SU-DHL-6 (cell line): ENCODE results near the gene OR56A1.

Experiments
- H2AFZ ChIP-seq: fragments of 200-600 bp; sonication (generic); 2 replicates; pipeline ENCODE4 v1.6.1; 2014; ENCODE audit warnings: low read depth, mild to moderate bottlenecking, moderate library complexity, mixed read lengths, antibody characterized with exemption, low read length; ENCODE audit not compliant: severe bottlenecking
- H3F3A ChIP-seq: fragments of 200-600 bp; shearing (Covaris generic); 2 replicates; pipeline ENCODE4 v1.6.0; 2016; ENCODE audit warnings: antibody characterized with exemption, mild to moderate bottlenecking; ENCODE audit not compliant: insufficient read depth
- H3K27ac ChIP-seq: fragments of 200-600 bp; sonication (generic); 2 replicates; pipeline ENCODE4 v1.5.1; 2016; ENCODE audit warnings: low read depth, mild to moderate bottlenecking, low read length, moderate library complexity, mixed read lengths
- H3K27me3 ChIP-seq: fragments of 200-600 bp; sonication (generic), shearing (Covaris generic); 2 replicates; pipeline ENCODE4 v1.6.0; 2014; ENCODE audit warnings: mild to moderate bottlenecking, low read length
- H3K36me3 ChIP-seq: fragments of 200-600 bp; sonication (generic); 2 replicates; pipeline ENCODE4 v1.6.1; 2014; ENCODE audit warnings: mild to moderate bottlenecking, low read length, mixed read lengths
- H3K4me2 ChIP-seq: fragments of 300-600, 200-600 bp; shearing (Covaris generic), sonication (generic); 2 replicates; pipeline ENCODE4 v1.6.0; 2014; ENCODE audit warnings: low read length, low read depth, mild to moderate bottlenecking; ENCODE audit not compliant: poor library complexity, severe bottlenecking
- H3K4me3 ChIP-seq: fragments of 200-600 bp; sonication (generic); 2 replicates; pipeline ENCODE4 v1.5.1; 2014; ENCODE audit warnings: antibody characterized with exemption, low read length, mild to moderate bottlenecking, mixed read lengths; ENCODE audit not compliant: insufficient read depth, poor library complexity, severe bottlenecking
- H3K79me2 ChIP-seq: fragments of 200-600 bp; sonication (generic); 2 replicates; pipeline ENCODE4 v1.6.1; 2014; ENCODE audit warnings: mild to moderate bottlenecking, low read length, moderate library complexity; ENCODE audit not compliant: insufficient read depth
- H3K9ac ChIP-seq: fragments of 200-600 bp; sonication (generic); 2 replicates; pipeline ENCODE4 v1.7.0; 2014; ENCODE audit warnings: mild to moderate bottlenecking, low read length
- H3K9me2 ChIP-seq: fragments of 200-600 bp; sonication (generic); replicated peaks from 2 replicates; pipeline ENCODE4 v1.6.1; 2014; ENCODE audit warnings: low read length; ENCODE audit not compliant: insufficient read depth
- H3K9me3 ChIP-seq: fragments of 200-600 bp; sonication (generic); 2 replicates; pipeline ENCODE4 v1.6.1; 2014; ENCODE audit warnings: low read length, mixed read lengths; ENCODE audit not compliant: insufficient read depth
- H4K20me1 ChIP-seq: fragments of 200-600 bp; sonication (generic); 2 replicates; pipeline ENCODE4 v1.6.1; 2014; ENCODE audit warnings: low read depth, mild to moderate bottlenecking, antibody characterized with exemption, low read length, moderate library complexity, mixed read lengths
- CTCF ChIP-seq: fragments of 200-600 bp; sonication (generic); IDR thresholded peaks from one replicate; pipeline ENCODE4 v1.5.1; 2017; ENCODE audit warnings: antibody characterized with exemption, mild to moderate bottlenecking, low read length, moderate library complexity; ENCODE audit not compliant: insufficient read depth, poor library complexity, severe bottlenecking
- EZH2phosphoT487 ChIP-seq: fragments of 200-600 bp; sonication (generic), shearing (Covaris generic); conservative IDR thresholded peaks from 2 replicates; pipeline ENCODE4 v1.6.1; 2018; ENCODE audit warnings: mild to moderate bottlenecking, antibody characterized with exemption, low read length, moderate library complexity, mixed read lengths

Gene OR56A1

GRCh38 chr11:6055569-6055968 is 25.0 kb upstream of the OR56A1 start:
- TF ChIP-seq EZH2phosphoT487 (no peak), CTCF (no peak)
- H3K36me3 ChIP-seq, result no peaks in the 10 kb centered on the region

GRCh38 chr11:6052374-6052773 is 21.8 kb upstream of the OR56A1 start:
- H3K4me3 ChIP-seq, result no peak overlapping the region
- no peaks in the 10 kb centered on the region for H3K27me3 ChIP-seq
- no peaks in the 10 kb centered on the region for H3K79me2 ChIP-seq
- H3K9ac ChIP-seq, result no peak overlapping the region
- TF ChIP-seq EZH2phosphoT487 (no peak), CTCF (no peak)
- no peak overlapping the region for H2AFZ ChIP-seq
- no peaks in the 10 kb centered on the region for H4K20me1 ChIP-seq
- no peaks in the 10 kb centered on the region for H3K9me3 ChIP-seq
- no peaks in the 10 kb centered on the region for H3K36me3 ChIP-seq
- no peak overlapping the region for H3K27ac ChIP-seq
- H3K9me2 ChIP-seq, result no peaks in the 10 kb centered on the region
- H3K4me2 ChIP-seq, result no peak overlapping the region
- no peaks in the 10 kb centered on the region for H3F3A ChIP-seq

More at GRCh38 chr11:6055569-6055968, 25.0 kb upstream of the OR56A1 start:
- no peak overlapping the region for H3K4me3 ChIP-seq
- H3K27ac ChIP-seq, result no peak overlapping the region
- H3K9me3 ChIP-seq, result no peaks in the 10 kb centered on the region
- H4K20me1 ChIP-seq, result no peaks in the 10 kb centered on the region
- no peaks in the 10 kb centered on the region for H3K27me3 ChIP-seq
- H3K9ac ChIP-seq, result no peak overlapping the region
- H3K4me2 ChIP-seq, result no peak overlapping the region
- H3F3A ChIP-seq, result no peaks in the 10 kb centered on the region
- no peaks in the 10 kb centered on the region for H3K9me2 ChIP-seq
- no peak overlapping the region for H2AFZ ChIP-seq
- no peaks in the 10 kb centered on the region for H3K79me2 ChIP-seq

GRCh38 chr11:6040874-6041273 is 10.3 kb upstream of the OR56A1 start:
- Histone ChIP-seq H3K9ac (no peak overlapping the region), H3K36me3 (no peaks in the 10 kb centered on the region), H2AFZ (no peak overlapping the region), H3K9me2 (no peaks in the 10 kb centered on the region), H4K20me1 (no peaks in the 10 kb centered on the region), H3K9me3 (no peaks in the 10 kb centered on the region), H3K4me2 (no peak overlapping the region), H3F3A (no peaks in the 10 kb centered on the region), H3K27me3 (no peaks in the 10 kb centered on the region), H3K27ac (no peak overlapping the region), H3K79me2 (no peaks in the 10 kb centered on the region), H3K4me3 (no peak overlapping the region)
- TF ChIP-seq CTCF (no peak), EZH2phosphoT487 (no peak)

GRCh38 chr11:6027501-6027900 is 3.1 kb downstream of the OR56A1 start:
- H3K36me3 ChIP-seq, result no peaks in the 10 kb centered on the region
- no peaks in the 10 kb centered on the region for H3F3A ChIP-seq
- H2AFZ ChIP-seq, result no peak overlapping the region
- H3K27ac ChIP-seq, result no peak overlapping the region
- H4K20me1 ChIP-seq, result no peaks in the 10 kb centered on the region
- TF ChIP-seq CTCF (no peak), EZH2phosphoT487 (no peak)
- no peak overlapping the region for H3K9ac ChIP-seq
- no peaks in the 10 kb centered on the region for H3K9me3 ChIP-seq
- no peaks in the 10 kb centered on the region for H3K27me3 ChIP-seq
- no peak overlapping the region for H3K4me2 ChIP-seq
- no peaks in the 10 kb centered on the region for H3K9me2 ChIP-seq
- no peak overlapping the region for H3K4me3 ChIP-seq
- H3K79me2 ChIP-seq, result no peaks in the 10 kb centered on the region
